Ishikawa (cell line): ENCODE measurements around the gene CNOT2.

Source experiments
- CEBPB ChIP-seq: IDR thresholded peaks from 2 replicates; pipeline ENCODE4 v1.6.1; 2012
- CREB1 ChIP-seq: IDR thresholded peaks from 2 replicates; pipeline ENCODE4 v1.6.1; 2012; ENCODE audit warnings: low read depth
- EGR1 ChIP-seq: IDR thresholded peaks from 2 replicates; pipeline ENCODE4 v1.6.1; 2012
- EP300 ChIP-seq: IDR thresholded peaks from 2 replicates; pipeline ENCODE4 v1.6.1; 2012; ENCODE audit warnings: borderline replicate concordance
- FOXM1 ChIP-seq: IDR thresholded peaks from 2 replicates; pipeline ENCODE4 v1.6.1; 2012; ENCODE audit warnings: low read depth, borderline replicate concordance
- MAX ChIP-seq: IDR thresholded peaks from 2 replicates; pipeline ENCODE4 v1.6.1; 2012
- NFIC ChIP-seq: IDR thresholded peaks from 2 replicates; pipeline ENCODE4 v1.6.1; 2012
- RAD21 ChIP-seq: IDR thresholded peaks from 2 replicates; pipeline ENCODE4 v1.6.1; 2012; ENCODE audit warnings: low read depth
- REST ChIP-seq: IDR thresholded peaks from 2 replicates; pipeline ENCODE4 v1.6.1; 2012; ENCODE audit warnings: low read depth, mild to moderate bottlenecking
- TAF1 ChIP-seq: IDR thresholded peaks from 2 replicates; pipeline ENCODE4 v1.6.1; 2012; ENCODE audit warnings: low read depth, mild to moderate bottlenecking
- TCF12 ChIP-seq: IDR thresholded peaks from 2 replicates; pipeline ENCODE4 v1.6.1; 2012; ENCODE audit warnings: low read depth
- TEAD4 ChIP-seq: IDR thresholded peaks from 2 replicates; pipeline ENCODE4 v1.6.1; 2012
- USF1 ChIP-seq: IDR thresholded peaks from 2 replicates; pipeline ENCODE4 v1.6.1; 2012
- YY1 ChIP-seq: IDR thresholded peaks from 2 replicates; pipeline ENCODE4 v1.6.1; 2012; ENCODE audit warnings: low read depth
- ZBTB7A ChIP-seq: IDR thresholded peaks from 2 replicates; pipeline ENCODE4 v1.6.1; 2012; ENCODE audit warnings: low read depth

Gene CNOT2

GRCh38 chr12:70277973-70278372, 34.7 kb downstream of the CNOT2 start:
- no peak for TF ChIP-seq MAX
- no peak for TF ChIP-seq EGR1
- TF ChIP-seq CREB1 = no peak
- no peak for TF ChIP-seq USF1
- TF ChIP-seq NFIC = no peak
- no peak for TF ChIP-seq RAD21
- no peak for TF ChIP-seq EP300
- TF ChIP-seq REST = no peak
- no peak for TF ChIP-seq FOXM1

GRCh38 chr12:70278945-70279344, 35.7 kb downstream of the CNOT2 start:
- TF ChIP-seq TEAD4 (no peak), CEBPB (no peak)

GRCh38 chr12:70283232-70283631, 40.0 kb downstream of the CNOT2 start:
- TF ChIP-seq NFIC (no peak), MAX (no peak), USF1 (no peak), EP300 (no peak), TCF12 (no peak), ZBTB7A (no peak), FOXM1 (no peak), YY1 (no peak), CEBPB (no peak), CREB1 (no peak), RAD21 (no peak), TAF1 (no peak), TEAD4 (no peak)

- no peak for TF ChIP-seq YY1
- no peak for TF ChIP-seq RAD21
- no peak for TF ChIP-seq TCF12
- TF ChIP-seq USF1 = no peak
- no peak for TF ChIP-seq EP300
- TF ChIP-seq ZBTB7A = no peak
- TF ChIP-seq TEAD4 = no peak
- no peak for TF ChIP-seq EGR1
- no peak for TF ChIP-seq CEBPB
- TF ChIP-seq FOXM1 = no peak
- no peak for TF ChIP-seq MAX
- no peak for TF ChIP-seq TAF1
- TF ChIP-seq CREB1 = no peak
- TF ChIP-seq NFIC = no peak
- no peak for TF ChIP-seq REST
Measured at GRCh38 chr12:70288817-70289216, 45.6 kb downstream of the CNOT2 start.

- TF ChIP-seq EGR1 (no peak), NFIC (no peak), ZBTB7A (no peak)
Measured at GRCh38 chr12:70290116-70290515, 46.9 kb downstream of the CNOT2 start.

- TF ChIP-seq REST = no peak
- TF ChIP-seq ZBTB7A = no peak
- TF ChIP-seq CREB1 = no peak
- no peak for TF ChIP-seq CEBPB
- TF ChIP-seq EP300 = no peak
- TF ChIP-seq TAF1 = no peak
- no peak for TF ChIP-seq RAD21
- no peak for TF ChIP-seq MAX
- no peak for TF ChIP-seq NFIC
- TF ChIP-seq TCF12 = no peak
- no peak for TF ChIP-seq TEAD4
- no peak for TF ChIP-seq YY1
- no peak for TF ChIP-seq EGR1
- no peak for TF ChIP-seq USF1
- no peak for TF ChIP-seq FOXM1
Measured at GRCh38 chr12:70292017-70292776, 49.0 kb downstream of the CNOT2 start.
